ENCODE measurements around the gene TRMT2A.

The TRMT2A gene

DNA sequence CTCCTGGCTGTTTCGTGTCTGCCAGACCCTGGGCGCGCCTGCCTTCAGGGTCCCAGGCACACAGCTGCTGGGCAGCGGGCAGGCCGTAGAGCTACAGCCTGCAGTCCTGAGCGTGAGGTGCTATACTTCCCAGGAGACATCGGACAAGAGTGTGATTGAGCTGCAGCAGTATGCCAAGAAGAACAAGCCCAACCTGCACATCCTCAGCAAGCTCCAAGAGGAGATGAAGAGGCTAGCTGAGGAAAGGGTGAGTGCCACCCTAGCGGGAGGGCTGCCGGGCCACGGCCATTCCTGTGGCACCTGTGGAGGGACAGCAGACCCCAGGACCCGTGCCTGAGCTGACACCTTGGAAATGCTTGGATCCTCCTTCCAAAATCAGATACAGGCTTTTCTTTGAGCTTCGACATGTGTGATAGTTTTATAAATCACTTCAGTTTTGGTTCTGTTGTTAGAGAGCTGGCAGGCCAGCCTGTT is 8.2 kb downstream of the TRMT2A start:
- TF ChIP-seq, protein P1, sequence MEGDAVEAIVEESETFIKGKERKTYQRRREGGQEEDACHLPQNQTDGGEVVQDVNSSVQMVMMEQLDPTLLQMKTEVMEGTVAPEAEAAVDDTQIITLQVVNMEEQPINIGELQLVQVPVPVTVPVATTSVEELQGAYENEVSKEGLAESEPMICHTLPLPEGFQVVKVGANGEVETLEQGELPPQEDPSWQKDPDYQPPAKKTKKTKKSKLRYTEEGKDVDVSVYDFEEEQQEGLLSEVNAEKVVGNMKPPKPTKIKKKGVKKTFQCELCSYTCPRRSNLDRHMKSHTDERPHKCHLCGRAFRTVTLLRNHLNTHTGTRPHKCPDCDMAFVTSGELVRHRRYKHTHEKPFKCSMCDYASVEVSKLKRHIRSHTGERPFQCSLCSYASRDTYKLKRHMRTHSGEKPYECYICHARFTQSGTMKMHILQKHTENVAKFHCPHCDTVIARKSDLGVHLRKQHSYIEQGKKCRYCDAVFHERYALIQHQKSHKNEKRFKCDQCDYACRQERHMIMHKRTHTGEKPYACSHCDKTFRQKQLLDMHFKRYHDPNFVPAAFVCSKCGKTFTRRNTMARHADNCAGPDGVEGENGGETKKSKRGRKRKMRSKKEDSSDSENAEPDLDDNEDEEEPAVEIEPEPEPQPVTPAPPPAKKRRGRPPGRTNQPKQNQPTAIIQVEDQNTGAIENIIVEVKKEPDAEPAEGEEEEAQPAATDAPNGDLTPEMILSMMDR (IDR thresholded peaks at IDR 0.05; ENCODE audit: insufficient read depth, low read depth, low read length, missing control alignments): no peak
- no peak for DNase-seq (ENCODE audit: low read depth)
- no peak overlapping the region for H3K4me3 ChIP-seq (ENCODE audit: low read length)

DNA sequence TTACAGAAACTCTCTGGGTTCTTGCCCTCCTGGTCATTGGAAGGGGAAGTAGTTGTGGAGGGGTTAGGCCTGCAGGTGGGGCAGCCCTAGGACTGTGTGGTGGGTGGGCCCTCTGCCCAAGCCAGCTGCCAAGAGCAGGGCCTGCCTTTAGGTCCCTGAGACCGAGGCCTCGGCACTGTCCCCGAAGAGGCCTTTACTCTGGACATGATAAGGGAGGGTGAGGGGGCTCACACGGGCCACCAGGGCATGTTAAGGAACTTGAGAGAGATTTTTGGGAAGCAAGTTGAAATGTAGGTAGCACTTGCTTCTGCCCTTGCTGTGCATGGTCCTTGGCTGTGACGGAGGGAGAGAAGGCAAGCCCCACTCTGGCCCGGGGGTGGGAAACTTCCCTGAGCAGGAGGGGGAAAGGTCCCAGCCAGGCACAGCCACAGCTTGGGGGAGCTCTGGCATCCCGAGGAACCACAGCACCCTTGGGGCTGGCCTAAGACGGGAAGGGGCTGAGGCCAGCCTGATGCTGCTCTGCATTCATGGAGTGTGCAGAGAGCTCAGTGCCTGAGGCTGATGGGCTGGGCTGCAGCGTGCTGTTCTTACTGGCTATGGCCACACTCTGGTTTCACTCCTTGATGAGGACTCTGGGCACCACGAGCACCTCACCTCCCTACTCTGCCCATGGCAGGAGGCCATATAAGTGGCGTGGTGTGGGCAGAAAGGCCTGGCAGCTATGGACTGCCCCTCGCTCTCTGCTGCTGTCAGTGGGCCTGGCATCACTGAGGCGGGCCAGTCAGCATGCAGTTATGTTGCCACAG is 8.9 kb downstream of the TRMT2A start:
- DNase-seq (ENCODE audit: low read depth): no peak
- H3K4me3 ChIP-seq (ENCODE audit: low read length): no peak overlapping the region
- TF ChIP-seq, protein P1 (IDR thresholded peaks at IDR 0.05; ENCODE audit: insufficient read depth, low read depth, low read length, missing control alignments): no peak

DNA sequence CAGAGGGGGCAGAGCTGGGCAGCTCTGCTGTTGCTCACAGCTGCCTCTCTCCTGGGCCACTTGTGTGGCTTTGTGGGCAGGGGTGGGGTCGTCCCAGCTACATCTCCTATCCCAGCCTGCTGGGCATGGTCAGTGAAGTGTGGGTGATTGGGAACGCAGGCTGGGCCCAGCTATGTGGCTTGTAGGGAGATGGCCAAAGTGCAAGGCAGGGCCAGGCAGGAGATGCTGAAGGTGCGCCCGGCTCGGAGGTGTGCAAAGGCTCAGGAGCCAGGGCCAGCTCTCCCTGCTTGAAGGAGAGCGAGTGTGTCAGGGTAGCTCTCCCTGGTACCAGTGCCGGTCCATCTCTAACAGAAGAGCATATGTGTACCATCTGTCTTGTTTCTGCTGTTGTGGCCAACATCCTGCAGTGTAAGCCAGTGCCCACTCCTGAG is 9.5 kb downstream of the TRMT2A start:
- TF ChIP-seq, protein P1 (IDR thresholded peaks at IDR 0.05; ENCODE audit: insufficient read depth, low read depth, low read length, missing control alignments): no peak
- no peak overlapping the region for H3K4me3 ChIP-seq (ENCODE audit: low read length)
- no peak for DNase-seq (ENCODE audit: low read depth)

- H3K4me3 ChIP-seq (ENCODE audit: low read length): no peak overlapping the region
- TF ChIP-seq, protein P1 (IDR thresholded peaks at IDR 0.05; ENCODE audit: insufficient read depth, low read depth, low read length, missing control alignments): no peak
- DNase-seq (ENCODE audit: low read depth): no peak
These were observed 10.2 kb downstream of the TRMT2A start for GRCh38 chr22:20106849-20107237.

GRCh38 chr22:20106205-20106848 is 10.7 kb downstream of the TRMT2A start:
- TF ChIP-seq, protein P1 (IDR thresholded peaks at IDR 0.05; ENCODE audit: insufficient read depth, low read depth, low read length, missing control alignments): no peak
- no peak overlapping the region for H3K4me3 ChIP-seq (ENCODE audit: low read length)
- DNase-seq (ENCODE audit: low read depth): no peak

GRCh38 chr22:20105456-20106204 is 11.4 kb downstream of the TRMT2A start:
- DNase-seq (ENCODE audit: low read depth): no peak
- TF ChIP-seq, protein P1 (IDR thresholded peaks at IDR 0.05; ENCODE audit: insufficient read depth, low read depth, low read length, missing control alignments): no peak
- no peak overlapping the region for H3K4me3 ChIP-seq (ENCODE audit: low read length)
